ENCODE data around the gene POU5F1. TPM values are rescaled to one million over a fixed set of nuclear protein-coding genes. Genes with fewer than 3 reads are reported as not detected.
"Not testable (repeated sequence)": the region's sequence is repeated elsewhere in the genome, so short reads cannot be mapped to it uniquely, and the experiment has no call there.

POU5F1 gene
- total RNA-seq, 4 donors from 2014 or later = 0.58 to 3.4 (median 1.1) TPM; not detected in 1

DNA sequence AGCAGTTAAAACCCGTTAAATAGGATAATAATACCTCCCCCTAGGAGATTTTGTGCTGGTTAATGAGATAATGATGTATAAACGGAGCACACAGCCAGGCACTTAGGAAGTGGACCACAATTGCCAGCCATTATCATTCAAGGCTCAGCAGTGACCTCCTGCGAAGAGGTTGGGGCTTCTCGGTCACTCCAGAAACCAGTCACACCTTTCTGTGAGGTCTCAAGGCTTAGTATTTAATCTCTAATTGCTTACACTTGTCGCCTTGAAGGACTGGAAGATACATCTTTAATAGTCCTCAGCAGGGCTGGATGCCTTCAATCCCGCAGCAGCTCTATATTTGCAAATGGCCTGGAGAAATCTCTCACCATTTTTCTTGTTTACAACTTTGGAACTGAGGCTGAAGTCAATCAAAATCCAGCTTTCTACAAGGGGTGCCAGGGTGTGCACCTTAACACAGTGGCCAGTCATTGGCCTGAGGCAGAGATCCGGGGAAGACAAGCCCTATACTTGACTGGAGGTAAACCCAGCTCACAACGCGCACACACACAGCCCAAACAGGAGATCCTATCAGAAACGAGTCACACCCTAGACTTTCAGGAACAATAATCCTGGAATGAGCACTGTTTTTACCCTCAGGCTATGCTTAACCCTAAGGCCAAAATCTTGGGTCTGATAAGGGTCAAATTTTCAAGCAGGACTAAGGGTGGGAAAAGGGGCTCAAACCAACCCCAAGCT is 1.2 kb downstream of the POU5F1 start:
- TF ChIP-seq EP300 (IDR thresholded peaks at IDR 0.05) (no peak), POLR2A (IDR thresholded peaks at IDR 0.05) (no peak), POLR2AphosphoS5 (IDR thresholded peaks at IDR 0.05) (no peak)
- TF ChIP-seq, protein P1, sequence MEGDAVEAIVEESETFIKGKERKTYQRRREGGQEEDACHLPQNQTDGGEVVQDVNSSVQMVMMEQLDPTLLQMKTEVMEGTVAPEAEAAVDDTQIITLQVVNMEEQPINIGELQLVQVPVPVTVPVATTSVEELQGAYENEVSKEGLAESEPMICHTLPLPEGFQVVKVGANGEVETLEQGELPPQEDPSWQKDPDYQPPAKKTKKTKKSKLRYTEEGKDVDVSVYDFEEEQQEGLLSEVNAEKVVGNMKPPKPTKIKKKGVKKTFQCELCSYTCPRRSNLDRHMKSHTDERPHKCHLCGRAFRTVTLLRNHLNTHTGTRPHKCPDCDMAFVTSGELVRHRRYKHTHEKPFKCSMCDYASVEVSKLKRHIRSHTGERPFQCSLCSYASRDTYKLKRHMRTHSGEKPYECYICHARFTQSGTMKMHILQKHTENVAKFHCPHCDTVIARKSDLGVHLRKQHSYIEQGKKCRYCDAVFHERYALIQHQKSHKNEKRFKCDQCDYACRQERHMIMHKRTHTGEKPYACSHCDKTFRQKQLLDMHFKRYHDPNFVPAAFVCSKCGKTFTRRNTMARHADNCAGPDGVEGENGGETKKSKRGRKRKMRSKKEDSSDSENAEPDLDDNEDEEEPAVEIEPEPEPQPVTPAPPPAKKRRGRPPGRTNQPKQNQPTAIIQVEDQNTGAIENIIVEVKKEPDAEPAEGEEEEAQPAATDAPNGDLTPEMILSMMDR (IDR thresholded peaks at IDR 0.05) = no peak
- no peak for ATAC-seq
- Histone ChIP-seq H3K27ac (no peak overlapping the region), H3K27me3 (peaks cover 12% of the 10 kb centered on the region), H3K9me3 (no peaks in the 10 kb centered on the region), H3K4me3 (no peak overlapping the region), H3K36me3 (no peaks in the 10 kb centered on the region), H3K4me1 (no peaks in the 10 kb centered on the region)
- 72 to 92% methylated on average over 6 to 8 of the region's 10 CpGs for WGBS, 2 donors (ENCODE audit: low coverage in 1 of 2)

DNA sequence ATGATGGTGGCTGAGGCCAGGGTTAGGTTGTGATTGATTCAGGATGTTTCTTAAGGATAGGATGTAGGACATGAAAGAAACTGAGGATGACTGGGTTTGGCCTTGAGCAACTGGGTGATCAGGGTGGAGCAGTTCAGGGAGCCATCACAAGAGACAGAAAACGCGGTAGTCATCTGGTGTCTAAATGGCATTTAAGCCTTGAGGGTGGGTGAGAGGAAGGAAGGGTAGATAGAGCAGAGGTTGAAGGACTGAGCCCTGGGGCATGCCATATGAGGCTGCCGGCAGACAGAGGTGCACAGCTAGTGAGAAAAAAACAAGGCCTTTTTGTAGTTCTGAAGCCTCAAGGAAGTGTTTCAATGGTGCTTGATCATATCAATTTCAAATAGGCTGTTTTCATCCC is 1.9 kb downstream of the POU5F1 start:
- no peak overlapping the region for H3K27ac ChIP-seq
- ATAC-seq = no peak
- no peaks in the 10 kb centered on the region for H3K36me3 ChIP-seq
- TF ChIP-seq POLR2A (IDR thresholded peaks at IDR 0.05) = no peak
- TF ChIP-seq, protein P1 (IDR thresholded peaks at IDR 0.05) = no peak
- no peak for TF ChIP-seq EP300 (IDR thresholded peaks at IDR 0.05)
- no peak for TF ChIP-seq POLR2AphosphoS5 (IDR thresholded peaks at IDR 0.05)
- no peaks in the 10 kb centered on the region for H3K9me3 ChIP-seq
- 59 to 77% methylated on average over 2 to 3 of the region's 3 CpGs for WGBS, 2 donors (ENCODE audit: low coverage in 1 of 2)
- H3K4me1 ChIP-seq = no peaks in the 10 kb centered on the region
- no peak overlapping the region for H3K4me3 ChIP-seq
- peaks cover 12% of the 10 kb centered on the region for H3K27me3 ChIP-seq

DNA sequence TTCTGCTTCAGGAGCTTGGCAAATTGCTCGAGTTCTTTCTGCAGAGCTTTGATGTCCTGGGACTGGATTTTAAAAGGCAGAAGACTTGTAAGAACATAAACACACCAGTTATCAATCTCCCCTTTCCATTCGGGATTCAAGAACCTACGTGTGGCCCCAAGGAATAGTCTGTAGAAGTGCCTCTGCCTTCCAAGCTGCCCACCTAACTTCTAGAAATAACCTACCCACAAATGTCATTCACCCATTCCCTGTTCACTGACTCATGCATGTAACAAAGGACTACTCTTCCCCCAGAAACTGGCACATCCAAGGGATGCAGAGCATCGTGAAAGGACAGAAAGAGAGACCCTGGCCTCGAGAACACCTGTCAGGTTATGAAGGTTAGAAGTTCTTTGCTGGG is 4.5 kb downstream of the POU5F1 start:
- ATAC-seq = no peak

DNA sequence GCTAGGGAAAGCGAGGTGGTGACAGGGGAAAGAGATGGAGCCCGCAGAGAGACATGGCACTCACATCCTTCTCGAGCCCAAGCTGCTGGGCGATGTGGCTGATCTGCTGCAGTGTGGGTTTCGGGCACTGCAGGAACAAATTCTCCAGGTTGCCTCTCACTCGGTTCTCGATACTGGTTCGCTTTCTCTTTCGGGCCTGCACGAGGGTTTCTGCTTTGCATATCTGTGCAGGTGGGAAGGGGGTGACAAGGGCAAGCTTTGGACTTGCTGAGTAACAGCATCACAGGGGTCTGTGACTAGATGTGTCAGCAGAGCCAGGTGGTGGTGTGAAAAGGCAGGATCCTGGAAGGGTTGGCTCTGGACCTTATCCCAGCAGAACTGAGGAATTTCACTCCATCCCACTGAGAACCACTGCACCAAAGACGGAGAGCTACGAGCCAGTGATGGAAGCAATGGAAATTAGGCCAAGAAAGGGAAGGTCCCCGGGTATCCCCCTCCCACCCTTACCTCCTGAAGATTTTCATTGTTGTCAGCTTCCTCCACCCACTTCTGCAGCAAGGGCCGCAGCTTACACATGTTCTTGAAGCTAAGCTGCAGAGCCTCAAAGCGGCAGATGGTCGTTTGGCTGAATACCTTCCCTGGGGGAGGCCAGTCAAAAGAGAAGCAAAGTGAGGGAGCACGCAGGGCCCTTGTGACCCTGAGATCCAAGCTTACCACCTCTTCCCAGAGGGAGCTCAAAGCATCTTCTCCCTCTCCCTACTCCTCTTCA is 5.2 kb downstream of the POU5F1 start:
- H3K9me3 ChIP-seq, ATAC-seq, H3K4me1 ChIP-seq, H3K4me3 ChIP-seq, H3K27me3 ChIP-seq, H3K27ac ChIP-seq: not testable (repeated sequence)
- WGBS, 2 donors (ENCODE audit: low coverage in 1 of 2) = 76 to 94% methylated on average over 9 to 11 of the region's 17 CpGs
- H3K36me3 ChIP-seq = peaks cover 0 to 18% of the 10 kb centered on the region in 2 donors

More for the DNA sequence above, 4.5 kb downstream of the POU5F1 start:
- 65 to 70% methylated on average over 2 to 4 of the region's 5 CpGs for WGBS, 2 donors (ENCODE audit: low coverage in 1 of 2)
- peaks cover 0 to 18% of the 10 kb centered on the region in 2 donors for H3K36me3 ChIP-seq
- TF ChIP-seq POLR2AphosphoS5 (IDR thresholded peaks at IDR 0.05) (no peak), POLR2A (IDR thresholded peaks at IDR 0.05) (no peak), EP300 (IDR thresholded peaks at IDR 0.05) (no peak)
- TF ChIP-seq, protein P1 (IDR thresholded peaks at IDR 0.05) = no peak
- peaks cover 1% of the 10 kb centered on the region for H3K27me3 ChIP-seq
- no peak overlapping the region for H3K27ac ChIP-seq
- H3K4me1 ChIP-seq = no peaks in the 10 kb centered on the region
- H3K9me3 ChIP-seq = no peaks in the 10 kb centered on the region
- no peak overlapping the region for H3K4me3 ChIP-seq

DNA sequence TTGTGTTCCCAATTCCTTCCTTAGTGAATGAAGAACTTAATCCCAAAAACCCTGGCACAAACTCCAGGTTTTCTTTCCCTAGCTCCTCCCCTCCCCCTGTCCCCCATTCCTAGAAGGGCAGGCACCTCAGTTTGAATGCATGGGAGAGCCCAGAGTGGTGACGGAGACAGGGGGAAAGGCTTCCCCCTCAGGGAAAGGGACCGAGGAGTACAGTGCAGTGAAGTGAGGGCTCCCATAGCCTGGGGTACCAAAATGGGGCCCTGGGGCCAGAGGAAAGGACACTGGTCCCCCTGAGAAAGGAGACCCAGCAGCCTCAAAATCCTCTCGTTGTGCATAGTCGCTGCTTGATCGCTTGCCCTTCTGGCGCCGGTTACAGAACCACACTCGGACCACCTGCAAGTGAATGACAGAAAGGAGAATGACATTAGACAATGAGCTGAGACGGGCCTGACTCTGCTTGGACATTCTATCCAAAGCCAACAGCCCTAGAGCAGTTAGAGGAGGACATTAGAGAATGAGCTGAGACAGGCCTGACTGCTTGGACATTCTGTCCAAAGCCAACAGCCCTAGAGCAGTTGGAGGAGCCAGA is 5.9 kb downstream of the POU5F1 start:
- not testable (repeated sequence) for H3K4me3 ChIP-seq, ATAC-seq, H3K4me1 ChIP-seq, H3K27ac ChIP-seq, H3K9me3 ChIP-seq, H3K27me3 ChIP-seq
- no CpG with 5 or more reads among the region's 9 CpGs for WGBS, 2 donors (ENCODE audit: low coverage in 1 of 2)
- H3K36me3 ChIP-seq = peaks cover 0 to 18% of the 10 kb centered on the region in 2 donors

All from gastroesophageal sphincter (tissue), 4 donors.